ENCODE data around the gene RHOH.

GRCh38 chr4:40183615-40184411 is 13.0 kb upstream of the RHOH start:
- TF ChIP-seq FOXK2 (IDR thresholded peaks at IDR 0.05) (no peak), ARNT (IDR thresholded peaks at IDR 0.05) (no peak), ELF4 (IDR thresholded peaks at IDR 0.05) (no peak)

Data from HEK293T (cell line).